HEK293 (cell line): ENCODE data around the gene MYO1C.

Experiments
- CTCF ChIP-seq: fragments of 450-650 bp; formaldehyde crosslinking; IDR thresholded peaks from 2 replicates; pipeline ENCODE4 v1.5.1; 2016; ENCODE audit warnings: missing biosample characterization, missing genetic modification characterization
- ELK4 ChIP-seq: IDR thresholded peaks from 2 replicates; pipeline ENCODE4 v1.6.1; 2011; ENCODE audit warnings: mild to moderate bottlenecking, low read depth, low read length, borderline replicate concordance
- HOXA7 ChIP-seq: sonication (generic); formaldehyde crosslinking; IDR thresholded peaks from 2 replicates; pipeline ENCODE4 v1.8.1; 2022; ENCODE audit warnings: missing genetic modification reagents, borderline replicate concordance
- PATZ1 ChIP-seq: fragments of 450-650 bp; formaldehyde crosslinking; IDR thresholded peaks from 2 replicates; pipeline ENCODE4 v1.5.1; 2016; ENCODE audit warnings: missing biosample characterization, missing genetic modification characterization
- PRDM10 ChIP-seq: fragments of 450-650 bp; formaldehyde crosslinking; IDR thresholded peaks from 2 replicates; pipeline ENCODE4 v1.5.1; 2016; ENCODE audit warnings: missing biosample characterization, missing genetic modification characterization
- SP7 ChIP-seq: fragments of 450-650 bp; formaldehyde crosslinking; IDR thresholded peaks from 2 replicates; pipeline ENCODE4 v1.5.1; 2016; ENCODE audit warnings: missing biosample characterization, missing genetic modification characterization
- ZNF121 ChIP-seq: fragments of 450-650 bp; formaldehyde crosslinking; IDR thresholded peaks from 2 replicates; pipeline ENCODE4 v1.5.1; 2016; ENCODE audit warnings: missing biosample characterization, missing genetic modification characterization
- ZNF133 ChIP-seq: fragments of 450-650 bp; formaldehyde crosslinking; IDR thresholded peaks from 2 replicates; pipeline ENCODE4 v1.5.1; 2016; ENCODE audit warnings: missing biosample characterization, missing genetic modification characterization
- ZNF18 ChIP-seq: fragments of 450-650 bp; formaldehyde crosslinking; IDR thresholded peaks from 2 replicates; pipeline ENCODE4 v1.5.1; 2016; ENCODE audit warnings: missing biosample characterization, missing genetic modification characterization
- ZNF2 ChIP-seq: fragments of 450-650 bp; formaldehyde crosslinking; IDR thresholded peaks from 2 replicates; pipeline ENCODE4 v1.5.1; 2016; ENCODE audit warnings: missing biosample characterization, missing genetic modification characterization
- ZNF211 ChIP-seq: fragments of 450-650 bp; formaldehyde crosslinking; IDR thresholded peaks from 2 replicates; pipeline ENCODE4 v1.5.1; 2016; ENCODE audit warnings: low read depth, missing biosample characterization, missing genetic modification characterization
- ZNF266 ChIP-seq: fragments of 450-650 bp; formaldehyde crosslinking; IDR thresholded peaks from 2 replicates; pipeline ENCODE4 v1.5.1; 2016; ENCODE audit warnings: missing biosample characterization, missing genetic modification characterization, low read depth
- ZNF274 ChIP-seq, 2 experiments: fragments of 200-500 bp in 1 of 2; fragments of 450-650 bp in 1 of 2; sonication (Bioruptor generic) in 1 of 2; formaldehyde crosslinking in 1 of 2; IDR thresholded peaks; 2 replicates each; pipeline versions ENCODE4 v1.5.1 to v1.6.1; 2014 to 2016; ENCODE audit warnings: borderline replicate concordance in 1 of 2, inconsistent platforms in 1 of 2, low read length in 1 of 2, missing biosample characterization in 1 of 2, missing genetic modification characterization in 1 of 2
- ZNF404 ChIP-seq: fragments of 450-650 bp; formaldehyde crosslinking; IDR thresholded peaks from 2 replicates; pipeline ENCODE4 v1.5.1; 2017; ENCODE audit warnings: missing biosample characterization, missing genetic modification characterization
- ZNF48 ChIP-seq: fragments of 450-650 bp; formaldehyde crosslinking; IDR thresholded peaks from 2 replicates; pipeline ENCODE4 v1.5.1; 2016; ENCODE audit warnings: missing biosample characterization, missing genetic modification characterization
- ZNF513 ChIP-seq: fragments of 450-650 bp; IDR thresholded peaks from 2 replicates; pipeline ENCODE4 v1.5.1; 2018; ENCODE audit warnings: missing biosample characterization, missing genetic modification characterization
- ZNF518A ChIP-seq: fragments of 450-650 bp; formaldehyde crosslinking; conservative IDR thresholded peaks from 2 replicates; pipeline ENCODE4 v1.5.1; 2016; ENCODE audit warnings: low read depth, missing biosample characterization, missing genetic modification characterization
- ZNF600 ChIP-seq: fragments of 450-650 bp; formaldehyde crosslinking; IDR thresholded peaks from 2 replicates; pipeline ENCODE4 v1.5.1; 2016; ENCODE audit warnings: missing biosample characterization, missing genetic modification characterization
- ZNF707 ChIP-seq: fragments of 450-650 bp; formaldehyde crosslinking; IDR thresholded peaks from 2 replicates; pipeline ENCODE4 v1.5.1; 2016; ENCODE audit warnings: missing biosample characterization, missing genetic modification characterization
- ZNF776 ChIP-seq: fragments of 450-650 bp; formaldehyde crosslinking; IDR thresholded peaks from 2 replicates; pipeline ENCODE4 v1.5.0; 2017; ENCODE audit warnings: missing biosample characterization, missing genetic modification characterization, borderline replicate concordance

Gene MYO1C

GRCh38 chr17:1516388-1517161 is 24.1 kb upstream of the MYO1C start, which contains the start of gene INPP5K (continued):
- no peak for TF ChIP-seq ZNF48 (tag by site-specific recombination)
- TF ChIP-seq ZNF133 (tag by site-specific recombination), result no peak
- no peak for TF ChIP-seq ZNF513 (tag by site-specific recombination)
- no peak for TF ChIP-seq ZNF404 (tag by site-specific recombination)
- no peak for TF ChIP-seq HOXA7 (CRISPR knock-in tag)
- no peak for TF ChIP-seq ZNF776 (tag by site-specific recombination)
- TF ChIP-seq ZNF707 (tag by site-specific recombination), result no peak
- TF ChIP-seq PATZ1 (tag by site-specific recombination), result 0 out of 2 replicates have a peak, but pooled peaks have one; percentile 33
- peak; percentile 30 for TF ChIP-seq PRDM10 (tag by site-specific recombination)
- TF ChIP-seq ZNF2 (tag by site-specific recombination), result 0 out of 2 replicates have a peak, but pooled peaks have one; percentile 28
- no peak for TF ChIP-seq ZNF18 (tag by site-specific recombination)
- peak; percentile 56 for TF ChIP-seq ZNF518A (tag by site-specific recombination)
- TF ChIP-seq ELK4, result no peak; the same call in 1 of the 2 replicates
- TF ChIP-seq SP7, result peak; percentile 62
- peak; percentile 64 for TF ChIP-seq ZNF600 (tag by site-specific recombination)
- no peak for TF ChIP-seq ZNF266 (tag by site-specific recombination)
- no peak for TF ChIP-seq ZNF211
- no peak for TF ChIP-seq ZNF274 (IDR thresholded peaks at IDR 0.05; ENCODE audit: low read length)
- no peak for TF ChIP-seq ZNF274 (tag by site-specific recombination; IDR thresholded peaks at IDR 0.05; ENCODE audit: borderline replicate concordance)
- no peak for TF ChIP-seq ZNF121
- peak; percentile 57 for TF ChIP-seq CTCF (tag by site-specific recombination)
